OCI-M2 (cell line): Measurements from ENCODE around the gene HSPA6.
"Not testable (repeated sequence)": the region's sequence is repeated elsewhere in the genome, so short reads cannot be mapped to it uniquely, and the experiment has no call there.

ENCODE experiments used
- DNase-seq: peaks from one replicate; lab custom pipeline; 2025; ENCODE audit not compliant: unreplicated experiment; lab: John Stamatoyannopoulos, UW

The HSPA6 gene

GRCh38 chr1:161557506-161558450 lies 33.4 kb downstream of the HSPA6 start:
- not testable (repeated sequence) for DNase-seq

GRCh38 chr1:161560960-161561715 lies 36.8 kb downstream of the HSPA6 start:
- DNase-seq, result not testable (repeated sequence)

GRCh38 chr1:161562441-161562840 lies 38.1 kb downstream of the HSPA6 start:
- not testable (repeated sequence) for DNase-seq

GRCh38 chr1:161563522-161563921 lies 39.2 kb downstream of the HSPA6 start:
- DNase-seq, result not testable (repeated sequence)

GRCh38 chr1:161566602-161566960 lies 42.2 kb downstream of the HSPA6 start:
- DNase-seq, result not testable (repeated sequence)

- not testable (repeated sequence) for DNase-seq
Observed at GRCh38 chr1:161571703-161572102, 47.4 kb downstream of the HSPA6 start.
